H54 (cell line): ENCODE results near the gene TTC29.
"Not testable (repeated sequence)": the region's sequence is repeated elsewhere in the genome, so short reads cannot be mapped to it uniquely, and the experiment has no call there.

ENCODE experiments used
- DNase-seq: peaks from one replicate; pipeline ENCODE4 v3.0.0; 2011; ENCODE audit warnings: low spot score, mixed read lengths; ENCODE audit not compliant: insufficient read length
- FAIRE-seq: peaks from 3 replicates; lab custom pipeline; 2011; peaks lifted over from hg19 to GRCh38; lab: Jason Lieb, UNC
- POLR2A ChIP-seq: IDR thresholded peaks from 2 replicates; pipeline ENCODE4 v1.6.1; 2011; ENCODE audit warnings: low read depth, mild to moderate bottlenecking, low read length

TTC29 gene

DNA sequence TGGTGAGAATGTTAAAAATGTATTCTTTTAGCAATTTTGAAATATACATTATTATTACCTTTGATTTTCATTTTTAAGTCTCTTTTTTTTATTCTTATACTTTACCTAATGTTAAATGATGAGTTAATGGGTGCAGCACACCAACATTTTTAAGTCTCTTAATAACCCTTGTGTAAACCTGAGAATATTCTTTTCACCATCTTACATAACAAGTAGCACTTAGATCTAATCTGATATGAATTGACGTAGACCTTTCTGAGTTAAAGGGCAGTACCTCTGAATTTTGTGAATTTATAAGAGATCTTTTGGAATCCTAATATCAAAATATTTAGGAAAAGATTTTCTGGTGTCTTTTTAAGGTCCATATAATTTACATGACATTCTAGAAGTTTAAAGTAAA is 110.6 kb downstream of the TTC29 start:
- no peak for DNase-seq
- TF ChIP-seq POLR2A: no peak
- no peak for FAIRE-seq

- DNase-seq (no peak), FAIRE-seq (no peak)
- TF ChIP-seq POLR2A: no peak
Measured at GRCh38 chr4:146834263-146835034, 111.2 kb downstream of the TTC29 start.

DNA sequence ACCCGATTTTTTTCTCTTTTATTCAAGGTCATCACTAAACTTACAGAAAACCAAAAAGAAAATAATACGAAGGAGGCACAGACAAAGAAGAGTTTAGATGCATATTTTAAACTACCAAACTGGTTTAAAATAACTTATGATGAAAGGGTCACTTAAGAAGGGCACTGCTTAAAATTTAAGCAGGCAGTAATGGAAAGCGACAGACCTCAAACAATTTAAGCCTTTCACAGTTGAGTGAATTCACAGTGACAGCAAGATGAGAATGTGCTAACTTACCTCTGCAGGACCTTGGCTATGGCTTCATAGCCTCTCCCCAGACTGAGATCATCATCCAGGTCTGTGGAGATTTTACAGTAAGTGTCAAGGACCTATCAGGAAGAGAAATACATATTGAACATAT is 112.1 kb downstream of the TTC29 start:
- TF ChIP-seq POLR2A: no peak
- DNase-seq (no peak), FAIRE-seq (no peak)

- not testable (repeated sequence) for DNase-seq, FAIRE-seq
Measured at GRCh38 chr4:146822980-146823379, 122.7 kb downstream of the TTC29 start.

DNA sequence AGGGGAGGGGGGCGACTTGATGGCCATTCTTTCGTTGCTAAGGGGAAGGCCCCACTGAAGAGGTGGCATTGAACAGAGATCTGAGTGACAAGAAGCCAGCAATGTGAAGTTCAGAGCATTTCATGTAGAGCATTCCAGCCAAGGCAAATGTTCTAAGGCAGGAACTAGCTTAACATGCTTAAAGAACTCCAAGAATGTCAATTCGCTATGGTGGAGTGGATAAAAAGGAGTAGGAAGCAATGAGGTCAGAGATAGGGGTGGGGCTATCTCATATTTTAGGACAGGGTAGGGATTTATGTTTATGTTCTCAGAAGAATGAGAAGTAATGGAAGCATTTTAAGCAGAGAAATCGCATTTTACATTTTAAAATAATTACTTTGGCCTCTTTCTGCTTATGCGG is 130.9 kb downstream of the TTC29 start:
- no peak for TF ChIP-seq POLR2A
- FAIRE-seq: no peak
- no peak for DNase-seq

- DNase-seq (no peak), FAIRE-seq (no peak)
- TF ChIP-seq POLR2A: no peak
Measured at GRCh38 chr4:146795711-146796110, 150.0 kb downstream of the TTC29 start.

DNA sequence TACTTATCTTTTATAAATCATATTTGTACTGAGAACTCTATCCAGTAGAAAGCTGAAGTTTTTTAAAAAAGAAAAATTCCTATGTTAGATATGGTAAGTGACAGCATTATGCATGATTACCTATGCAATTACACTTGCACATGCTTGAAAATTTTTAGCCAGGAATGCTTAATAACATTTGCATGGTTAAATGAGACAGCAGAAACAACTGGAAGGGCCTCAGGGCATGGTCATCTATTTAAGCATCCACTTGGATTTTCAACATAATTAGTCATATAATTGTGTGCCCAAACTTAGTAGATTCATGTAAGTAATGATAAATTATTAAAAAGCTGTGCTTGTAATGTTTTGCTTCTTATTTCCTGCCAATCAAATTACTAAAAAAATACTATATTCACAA is 151.9 kb downstream of the TTC29 start:
- no peak for TF ChIP-seq POLR2A
- DNase-seq (no peak), FAIRE-seq (no peak)

DNA sequence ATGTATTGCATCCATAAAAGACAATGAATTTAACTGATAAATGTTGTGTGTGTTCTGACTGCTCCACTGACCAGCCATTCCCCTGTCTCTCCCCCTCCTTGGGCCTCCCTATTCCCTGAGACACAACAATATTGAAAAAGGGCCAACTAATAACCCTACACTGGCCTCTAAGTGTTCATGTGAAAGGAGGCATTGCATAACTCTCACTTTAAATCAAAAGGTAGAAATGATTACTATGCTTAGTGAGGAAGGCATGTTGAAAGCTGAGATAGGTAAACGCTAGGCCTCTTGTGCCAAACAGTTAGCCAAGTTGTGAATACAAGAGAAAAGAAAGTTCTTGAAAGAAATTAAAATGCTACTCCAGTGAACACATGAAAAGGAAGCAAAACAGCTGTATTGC is 154.2 kb downstream of the TTC29 start:
- FAIRE-seq (no peak), DNase-seq (no peak)
- no peak for TF ChIP-seq POLR2A

DNA sequence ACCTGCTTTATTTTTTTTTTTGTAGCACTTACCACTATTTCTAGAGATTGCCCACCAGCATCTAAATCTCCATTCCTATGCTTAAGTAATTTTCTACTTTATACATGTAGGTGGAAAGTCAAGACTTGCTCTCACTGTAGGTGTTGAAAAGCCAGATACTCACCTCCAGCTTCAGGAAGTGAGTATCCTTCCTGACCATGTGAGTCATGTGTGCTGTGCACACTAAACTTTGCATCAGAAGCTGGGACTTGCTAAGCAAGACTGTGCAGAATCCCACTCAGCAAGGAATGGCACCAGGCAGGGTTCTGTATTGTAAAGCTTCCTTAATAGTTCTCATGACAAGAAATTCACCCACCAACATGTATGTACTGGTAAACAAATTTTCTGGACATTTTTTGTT is 155.1 kb downstream of the TTC29 start:
- TF ChIP-seq POLR2A: no peak
- FAIRE-seq: no peak
- DNase-seq: no peak

GRCh38 chr4:146787731-146788130 is 157.9 kb downstream of the TTC29 start:
- FAIRE-seq (no peak), DNase-seq (no peak)
- no peak for TF ChIP-seq POLR2A

GRCh38 chr4:146776691-146777090 is 169.0 kb downstream of the TTC29 start:
- DNase-seq (no peak), FAIRE-seq (no peak)
- TF ChIP-seq POLR2A: 0 out of 2 replicates have a peak, but pooled peaks have one; percentile 6

DNA sequence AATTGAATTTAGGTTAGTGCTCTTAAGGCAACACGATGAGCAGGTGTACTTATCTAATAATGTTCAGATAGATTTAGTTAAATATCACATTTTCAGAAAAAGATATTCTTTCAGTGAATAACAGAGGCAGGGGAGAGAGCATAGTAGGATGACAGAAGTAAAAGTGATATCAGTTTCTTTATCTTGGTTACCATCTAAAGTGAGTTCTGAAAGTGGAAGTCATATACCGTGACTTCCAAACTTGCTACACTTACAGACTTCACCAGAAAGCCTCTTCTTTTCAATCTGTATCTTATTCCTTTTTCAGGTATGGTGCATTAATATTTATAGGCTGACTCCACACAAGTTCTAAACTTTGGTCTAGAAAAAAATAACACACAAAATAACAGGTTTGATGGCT is 182.1 kb downstream of the TTC29 start:
- no peak for FAIRE-seq
- DNase-seq: no peak
- TF ChIP-seq POLR2A: no peak

GRCh38 chr4:146762016-146762415 is 183.6 kb downstream of the TTC29 start:
- DNase-seq (no peak), FAIRE-seq (no peak)
- no peak for TF ChIP-seq POLR2A

DNA sequence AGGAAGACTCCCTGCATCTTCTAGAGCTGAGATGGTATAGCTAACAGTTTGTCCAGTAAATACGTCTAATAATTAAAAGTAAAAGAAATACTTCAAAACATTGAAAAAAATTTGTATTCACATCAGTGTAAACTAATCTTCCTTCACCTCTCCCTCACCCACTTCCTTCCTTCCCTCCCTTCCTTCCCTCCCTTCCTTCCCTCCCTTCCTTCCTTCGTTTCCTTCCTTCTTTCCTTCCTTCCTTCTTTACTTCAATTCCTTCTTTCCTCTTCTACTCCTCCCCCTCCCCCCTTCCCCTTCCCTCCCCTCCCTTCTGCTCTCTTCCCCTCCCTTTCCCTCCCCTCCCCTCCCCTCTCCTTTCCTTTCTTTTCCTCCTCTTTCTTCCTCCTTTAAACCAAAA is 203.2 kb downstream of the TTC29 start:
- no peak for TF ChIP-seq POLR2A
- FAIRE-seq: no peak
- DNase-seq: no peak

- FAIRE-seq (no peak), DNase-seq (no peak)
- TF ChIP-seq POLR2A: no peak
Measured at GRCh38 chr4:146739182-146739581, 206.5 kb downstream of the TTC29 start.

- not testable (repeated sequence) for FAIRE-seq, DNase-seq
Measured at GRCh38 chr4:146723519-146723918, 222.1 kb downstream of the TTC29 start.
